Panc1 (cell line): ENCODE results near the gene WRNIP1. TPM values are rescaled to one million over a fixed set of nuclear protein-coding genes. Genes with fewer than 3 reads are reported as not detected.

Experiments used
- ATAC-seq: fragments of 200-7000 bp; cut with Tn5 transposase; 2 replicates; pipeline ENCODE4 v1.9.1; 2020; ENCODE audit warnings: mild to moderate bottlenecking, moderate library complexity
- BruUV-seq: library from RNA; stranded (reverse); fragments of 400-500 nt; replicated peaks from 2 replicates; lab custom pipeline; 2021; lab: Mats Ljungman, UMichigan
- CTCF ChIA-PET: fragments of 300-600 bp; sonication (Branson Sonifier 250); formaldehyde crosslinking; loops from one replicate; lab custom pipeline; 2022; ENCODE audit warnings: antibody characterized with exemption; lab: Charles Lee
- POLR2A ChIA-PET: fragments of 300-600 bp; sonication (Branson Sonifier 250); formaldehyde crosslinking; loops from one replicate; lab custom pipeline; 2022; ENCODE audit warnings: antibody characterized with exemption; lab: Charles Lee
- DNase-seq: peaks from one replicate; pipeline ENCODE4 v3.0.0-alpha.2; 2010; ENCODE audit warnings: low read depth, low spot score
- H3K27ac ChIP-seq: 2 replicates; pipeline ENCODE4 v1.5.1; 2011; ENCODE audit warnings: mild to moderate bottlenecking, low read length, inconsistent platforms
- H3K27me3 ChIP-seq: fragments of 200-500 bp; sonication (Bioruptor generic); 2 replicates; pipeline ENCODE4 v1.6.0; 2014; ENCODE audit warnings: low read length, inconsistent platforms; ENCODE audit not compliant: control insufficient read depth, insufficient read depth
- H3K36me3 ChIP-seq: fragments of 200-500 bp; sonication (Bioruptor generic); 2 replicates; pipeline ENCODE4 v1.5.1; 2014; ENCODE audit warnings: inconsistent platforms, mild to moderate bottlenecking, low read length, moderate library complexity; ENCODE audit not compliant: control insufficient read depth, insufficient read depth
- H3K4me1 ChIP-seq: 2 replicates; pipeline ENCODE4 v1.5.1; 2011; ENCODE audit warnings: inconsistent platforms, mild to moderate bottlenecking, low read length, moderate library complexity; ENCODE audit not compliant: control insufficient read depth, insufficient read depth
- H3K4me3 ChIP-seq, 2 experiments: 2 replicates each; pipeline ENCODE4 v1.5.1; 2011 to 2012; ENCODE audit warnings: low read depth in 2 of 2, low read length in 2 of 2, mild to moderate bottlenecking in 2 of 2, inconsistent platforms in 1 of 2, moderate library complexity in 1 of 2
- H3K9me3 ChIP-seq: fragments of 200-500 bp; sonication (Bioruptor generic); 2 replicates; pipeline ENCODE4 v1.5.1; 2014; ENCODE audit warnings: low read depth, mild to moderate bottlenecking, inconsistent platforms, low read length, moderate library complexity; ENCODE audit not compliant: control insufficient read depth, insufficient read depth
- CTCF ChIP-seq: fragments of 450-650 bp; IDR thresholded peaks from 2 replicates; pipeline ENCODE4 v1.5.1; 2017; ENCODE audit warnings: mild to moderate bottlenecking
- POLR2AphosphoS5 ChIP-seq: IDR thresholded peaks from 2 replicates; pipeline ENCODE4 v1.6.1; 2012; ENCODE audit warnings: mild to moderate bottlenecking, low read depth, low read length, moderate library complexity
- REST ChIP-seq, 2 experiments: IDR thresholded peaks; 2 replicates each; pipeline ENCODE4 v1.6.1; 2011 to 2012; ENCODE audit warnings: low read depth in 2 of 2, control low read depth in 1 of 2, low read length in 1 of 2, mild to moderate bottlenecking in 1 of 2, moderate library complexity in 1 of 2; ENCODE audit not compliant: insufficient read depth in 1 of 2
- SIN3A ChIP-seq: IDR thresholded peaks from 2 replicates; pipeline ENCODE4 v1.6.1; 2012; ENCODE audit warnings: low read depth, mild to moderate bottlenecking, low read length, moderate library complexity, borderline replicate concordance; ENCODE audit not compliant: insufficient read depth
- TCF7L2 ChIP-seq: IDR thresholded peaks from 2 replicates; pipeline ENCODE4 v1.6.1; 2011; ENCODE audit warnings: mild to moderate bottlenecking, low read depth, low read length, inconsistent platforms
- in situ Hi-C: cut with HindIII; loops from 2 replicates; pipeline ENCODE4 v1.10.0; 2016; ENCODE audit warnings: low sequenced_read_pairs, low pct_unique_long_range_greater_than_20kb
- intact Hi-C: fragments of 100-400 bp; cut with micrococcal nuclease; formaldehyde crosslinking; loops from one replicate; pipeline ENCODE4 v1.10.0; 2022; ENCODE audit not compliant: unreplicated experiment
- total RNA-seq: library from RNA; stranded (reverse); gene quantifications from one replicate; pipeline ENCODE4 v1.2.1, GENCODE V29; 2021; ENCODE audit not compliant: unreplicated experiment

Gene WRNIP1
- total RNA-seq, 1 experiment from 2014 or later: 69.1 TPM

GRCh38 chr6:2784061-2784460 lies 18.9 kb downstream of the WRNIP1 start:
- in situ Hi-C loops (no loop called here), intact Hi-C loops (no loop called here)
- no peaks in the 10 kb centered on the region for H3K4me1 ChIP-seq
- TF ChIP-seq REST (IDR thresholded peaks at IDR 0.05; ENCODE audit: insufficient read depth in 1 of 2, low read depth in 2 of 2, low read length in 1 of 2) (no peak), TCF7L2 (no peak), POLR2AphosphoS5 (no peak), SIN3A (no peak), CTCF (no peak)
- H3K27me3 ChIP-seq: no peaks in the 10 kb centered on the region
- BruUV-seq: no TSS peak
- ChIA-PET POLR2A (interaction anchor here (0.7 kb wide), 1 partner anchor 93 kb away, joined by 5 read pairs; no protein-coding TSS in a partner anchor), CTCF (interaction anchor here (0.7 kb wide), 1 partner anchor 143 kb away, joined by 3 read pairs; no protein-coding TSS in a partner anchor)
- H3K9me3 ChIP-seq: no peaks in the 10 kb centered on the region
- peaks cover 10% of the 10 kb centered on the region for H3K36me3 ChIP-seq
- DNase-seq (no peak), ATAC-seq (no peak)
- no peak overlapping the region for H3K27ac ChIP-seq
- no peak overlapping the region for H3K4me3 ChIP-seq

- Histone ChIP-seq H3K4me3 (no peak overlapping the region), H3K27ac (no peak overlapping the region), H3K27me3 (no peaks in the 10 kb centered on the region), H3K4me1 (no peaks in the 10 kb centered on the region), H3K9me3 (no peaks in the 10 kb centered on the region), H3K36me3 (peaks cover 8% of the 10 kb centered on the region)
- DNase-seq (no peak), ATAC-seq (no peak)
- CTCF ChIA-PET: no interaction called here
- in situ Hi-C loops: no loop called here
- intact Hi-C loops: no loop called here
- POLR2A ChIA-PET: no interaction called here
- TF ChIP-seq TCF7L2 (no peak), REST (IDR thresholded peaks at IDR 0.05; ENCODE audit: insufficient read depth in 1 of 2, low read depth in 2 of 2, low read length in 1 of 2) (no peak), SIN3A (no peak), CTCF (no peak), POLR2AphosphoS5 (no peak)
- no TSS peak for BruUV-seq
Observed at GRCh38 chr6:2784930-2785329, 19.7 kb downstream of the WRNIP1 start.
